H1 (cell line): Measurements from ENCODE around the gene MSANTD3.

ENCODE experiments used
- KDM1A ChIP-seq: fragments of 200-600, 300-600 bp; sonication (generic); IDR thresholded peaks from 2 replicates; pipeline ENCODE4 v1.7.1; 2016; ENCODE audit warnings: mild to moderate bottlenecking, low read length, borderline replicate concordance
- MAX ChIP-seq: IDR thresholded peaks from 2 replicates; pipeline ENCODE4 v1.6.1; 2012; ENCODE audit warnings: inconsistent platforms
- RFX5 ChIP-seq: IDR thresholded peaks from 2 replicates; pipeline ENCODE4 v1.6.1; 2011; ENCODE audit warnings: low read depth, low read length, improper control_type of control experiment, borderline replicate concordance

GRCh38 chr9:100448266-100448665, 21.3 kb downstream of the MSANTD3 start:
- no peak for TF ChIP-seq KDM1A
- no peak for TF ChIP-seq MAX
- no peak for TF ChIP-seq RFX5
